D341Med (cell line): ENCODE data around the gene FKRP.

Source experiments
- DNase-seq: peaks from one replicate; pipeline ENCODE4 v3.0.0; 2012; ENCODE audit warnings: low spot score

The FKRP gene

DNA sequence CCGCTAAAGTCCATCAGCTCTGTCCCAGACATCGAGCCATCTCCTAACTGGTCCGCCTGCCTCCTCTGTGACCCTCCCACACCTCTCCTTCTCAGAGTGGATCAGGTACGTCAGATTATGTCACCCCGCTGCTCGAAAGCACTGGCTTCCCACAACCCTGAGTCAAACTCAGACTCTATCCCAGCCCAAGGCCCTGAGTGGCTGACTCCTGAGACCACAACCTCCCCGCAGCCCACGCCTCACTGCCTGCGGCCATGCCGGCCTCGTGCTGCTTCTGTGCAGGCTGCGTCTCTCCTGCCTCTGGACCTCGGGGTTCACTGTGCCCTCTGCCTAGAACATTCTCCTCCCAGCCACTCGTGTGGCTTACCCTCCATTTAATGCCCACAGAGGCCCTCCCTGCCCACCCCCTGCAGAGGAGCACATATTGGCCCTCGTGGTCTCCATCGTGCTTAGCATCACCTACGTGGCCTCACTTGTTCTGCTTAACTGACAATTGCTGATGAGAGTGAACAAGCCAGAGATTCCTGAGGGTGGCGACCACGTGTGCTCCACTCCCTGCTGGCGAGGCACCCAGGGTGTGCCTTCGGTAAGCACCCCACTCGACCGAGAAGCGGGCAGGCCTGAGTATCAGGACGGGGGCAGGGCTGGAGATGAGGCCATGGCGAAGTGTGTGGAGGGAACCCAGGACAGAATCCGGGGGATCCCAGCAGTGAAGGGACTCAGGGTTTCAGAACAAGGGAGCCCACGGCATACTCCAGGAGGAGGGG is 13.5 kb upstream of the FKRP start:
- no peak for DNase-seq

DNA sequence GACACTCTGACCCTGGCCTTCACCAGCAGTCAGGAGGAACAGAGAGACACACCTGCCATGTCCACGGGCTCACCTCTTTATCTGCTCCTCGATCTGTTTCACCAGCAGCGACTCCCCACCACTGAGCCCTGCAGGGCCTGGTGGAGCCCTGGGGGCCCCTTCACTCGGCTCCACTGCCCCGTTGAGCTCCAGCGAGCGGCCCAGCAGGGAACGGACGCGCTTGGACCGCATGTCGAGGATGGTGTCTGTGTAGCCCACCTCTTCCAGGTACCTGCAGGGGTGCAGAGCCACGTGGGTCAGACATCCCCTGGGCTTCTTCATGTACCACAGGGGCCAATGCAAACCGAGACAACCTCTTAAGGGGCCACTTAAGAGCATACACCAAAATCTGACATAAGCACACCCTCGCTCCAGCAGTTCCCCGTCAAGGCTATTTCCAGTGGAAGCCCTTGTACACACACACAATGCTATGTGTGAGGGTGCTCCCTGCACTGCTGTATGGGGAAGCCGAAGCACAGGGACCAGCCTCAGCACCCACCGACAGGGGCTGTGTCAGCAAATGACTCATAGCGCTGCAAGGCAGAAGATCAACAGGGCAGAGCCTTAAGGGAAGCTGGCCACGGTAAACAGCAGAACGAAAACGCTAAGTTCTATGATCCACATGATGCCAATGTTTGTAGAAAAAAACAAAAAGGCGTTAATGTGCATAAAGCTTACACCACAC is 12.7 kb upstream of the FKRP start:
- DNase-seq = no peak

DNA sequence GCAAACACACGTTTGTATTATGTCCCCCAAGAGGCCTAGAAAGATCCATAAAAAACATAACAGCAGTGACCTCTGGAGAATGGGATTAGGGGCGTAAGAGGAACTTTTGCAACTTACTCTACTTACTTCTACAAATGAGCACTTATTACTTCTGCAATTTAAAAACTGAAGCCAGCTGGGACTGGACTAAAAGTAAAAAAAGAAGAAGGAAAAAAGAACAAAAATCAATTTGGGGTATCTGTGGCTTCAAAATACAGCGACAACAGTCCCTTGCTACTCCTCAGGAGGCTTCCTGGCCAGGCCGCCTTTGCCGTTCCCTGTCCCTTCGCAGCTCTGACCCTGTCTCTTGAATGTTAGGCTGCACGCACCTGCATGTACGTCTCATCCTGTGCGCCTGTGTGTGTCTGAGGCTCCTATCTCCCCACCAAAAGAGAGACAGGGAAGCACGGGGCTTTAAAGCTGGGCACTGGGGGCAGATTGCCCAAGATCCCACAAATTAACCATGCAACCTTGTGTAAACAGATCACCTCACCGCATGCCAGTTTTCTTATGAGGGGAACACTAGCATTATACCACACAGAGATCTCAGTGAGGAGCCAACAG is 12.1 kb upstream of the FKRP start:
- DNase-seq = no peak

DNA sequence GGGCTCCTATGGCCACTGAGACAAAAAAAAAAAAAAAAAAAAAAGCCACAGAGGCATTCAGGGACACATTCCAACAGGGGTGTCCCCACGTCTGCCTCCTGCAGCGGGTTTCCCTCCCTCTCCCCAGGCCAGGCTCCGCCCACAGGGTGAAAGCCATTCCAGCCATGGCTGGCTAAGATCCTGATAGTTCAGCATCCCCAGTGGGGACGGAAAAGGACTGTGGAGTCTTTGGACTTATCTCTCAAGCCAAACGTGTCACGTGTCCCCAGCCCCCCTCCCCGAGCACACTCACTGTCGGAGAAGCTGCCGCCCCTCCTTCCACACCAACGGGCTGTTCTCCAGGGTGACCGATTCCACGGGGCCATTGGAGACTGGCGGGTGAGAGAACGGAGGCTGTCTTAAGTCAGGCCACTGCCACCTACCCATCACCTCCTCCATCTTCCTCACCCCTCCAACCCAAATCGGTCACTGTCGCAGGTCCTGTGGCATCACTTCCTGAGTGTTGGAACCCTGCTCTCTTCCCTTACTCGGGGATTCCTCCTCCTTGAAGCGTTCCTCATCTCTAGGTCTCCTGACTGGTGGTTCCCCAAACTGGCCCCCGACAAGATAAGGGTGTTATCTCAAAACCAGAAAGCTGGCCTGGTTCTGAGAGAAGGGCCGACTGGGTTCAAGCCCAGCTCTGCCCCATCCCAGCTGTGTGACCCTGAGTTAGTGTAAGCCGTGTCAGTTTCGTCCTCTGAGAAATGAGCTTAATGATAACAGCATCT is 9.1 kb upstream of the FKRP start:
- no peak for DNase-seq

DNA sequence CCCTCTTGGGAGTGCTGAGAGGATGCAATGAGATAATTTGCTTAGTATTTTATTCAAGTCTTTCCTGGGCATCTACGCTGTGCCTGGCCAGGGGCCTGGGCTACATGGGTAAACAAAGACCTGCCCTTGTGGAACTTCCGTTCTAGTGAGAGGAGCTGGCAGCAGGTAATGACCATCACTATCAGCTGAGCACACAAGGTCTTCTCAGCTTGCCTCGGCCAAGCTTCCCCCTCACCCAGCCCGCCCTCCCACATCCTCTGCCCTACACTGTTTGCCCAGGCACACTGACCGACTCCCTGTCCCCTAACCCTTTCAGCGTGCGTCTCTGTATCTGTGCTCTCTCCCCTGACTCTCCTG is 8.6 kb upstream of the FKRP start:
- DNase-seq = no peak

DNA sequence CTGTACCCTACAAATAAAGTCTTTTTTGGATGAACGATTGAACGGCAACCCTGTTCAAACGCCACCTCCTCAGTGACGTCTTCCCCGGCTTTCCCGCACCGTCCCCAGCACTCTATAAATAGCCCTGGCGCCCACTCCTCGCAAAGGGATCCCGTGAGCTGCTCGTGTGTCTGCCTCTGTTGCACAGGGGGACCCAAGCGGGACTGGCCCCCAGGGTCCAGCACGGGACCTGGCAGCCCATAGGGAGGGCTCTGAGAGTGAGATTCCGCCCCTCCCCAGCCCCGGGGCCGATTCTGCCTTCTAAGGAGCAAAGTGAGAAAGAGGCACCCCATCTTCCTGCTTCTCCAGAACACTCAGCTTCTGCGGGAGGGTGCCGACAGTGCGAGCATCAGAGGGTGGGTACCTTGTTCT is 8.1 kb upstream of the FKRP start:
- no peak for DNase-seq

DNA sequence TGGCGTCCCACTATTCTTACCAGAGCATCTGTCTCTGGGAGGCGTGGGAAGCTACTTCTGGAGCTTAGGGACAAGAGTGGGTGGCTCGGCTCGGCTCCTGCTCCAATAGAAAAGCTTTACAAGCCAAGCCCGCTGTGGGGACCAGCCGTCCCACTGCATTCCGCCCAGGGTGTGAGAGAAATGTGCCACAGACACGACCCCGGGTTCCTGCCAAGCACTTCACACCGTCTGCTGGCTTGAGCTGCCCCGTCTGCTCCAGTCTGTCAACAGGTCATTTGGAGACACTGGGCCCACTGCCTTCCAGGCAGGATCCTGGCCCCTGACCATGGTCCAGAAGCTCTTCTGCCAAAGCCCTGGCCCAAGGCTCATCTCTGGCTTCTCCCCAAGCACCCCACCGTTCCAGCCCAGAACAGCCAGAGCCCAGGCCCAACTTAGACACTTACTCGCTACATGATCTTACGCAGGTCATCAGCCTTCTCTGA is 6.5 kb upstream of the FKRP start:
- DNase-seq = no peak

DNA sequence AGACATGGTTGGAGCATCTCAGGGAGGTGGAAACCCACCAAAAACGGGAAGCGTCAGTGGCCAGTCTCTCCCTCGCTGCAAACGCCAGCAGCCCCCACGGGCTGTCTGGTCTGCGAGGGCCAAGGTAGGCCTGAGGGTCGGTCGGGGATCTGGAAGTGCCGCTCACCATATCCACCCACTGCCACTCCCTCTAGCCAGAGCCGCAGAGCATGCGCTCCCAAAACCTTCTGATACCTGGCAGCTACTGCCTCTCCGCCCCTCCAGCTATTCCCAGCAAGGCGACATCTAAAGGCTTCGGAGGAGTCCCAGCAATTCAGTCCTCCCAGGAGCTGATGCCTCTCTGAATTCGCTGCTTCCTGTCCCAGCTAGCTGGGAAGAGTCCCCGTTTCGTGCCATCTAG is 4.4 kb upstream of the FKRP start:
- DNase-seq = no peak

DNA sequence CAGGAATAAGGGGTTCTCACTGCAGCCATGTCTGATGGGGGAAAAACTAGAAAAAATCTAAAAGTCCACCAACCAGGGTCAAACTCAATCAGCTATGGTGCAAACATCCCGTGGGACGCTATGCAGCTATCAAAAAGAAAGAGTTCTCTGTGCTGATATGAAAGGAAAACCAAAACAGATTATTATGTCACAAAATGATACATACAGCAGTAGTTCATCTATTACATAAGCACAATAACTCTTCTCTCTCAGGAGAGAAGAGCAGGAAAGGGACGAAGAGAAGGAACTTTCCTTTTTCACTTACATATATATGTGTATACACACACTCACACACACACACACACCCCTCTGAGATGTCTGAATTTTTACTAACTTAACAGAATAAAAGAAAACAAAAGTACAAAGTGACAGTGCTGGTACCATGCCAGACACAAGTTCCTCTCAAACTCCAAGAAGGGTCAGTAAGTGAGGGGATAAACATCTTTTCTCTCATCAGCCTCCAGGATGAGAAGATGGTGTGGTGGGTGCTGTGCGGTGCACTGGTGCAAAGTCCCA is 2.9 kb upstream of the FKRP start:
- no peak for DNase-seq

DNA sequence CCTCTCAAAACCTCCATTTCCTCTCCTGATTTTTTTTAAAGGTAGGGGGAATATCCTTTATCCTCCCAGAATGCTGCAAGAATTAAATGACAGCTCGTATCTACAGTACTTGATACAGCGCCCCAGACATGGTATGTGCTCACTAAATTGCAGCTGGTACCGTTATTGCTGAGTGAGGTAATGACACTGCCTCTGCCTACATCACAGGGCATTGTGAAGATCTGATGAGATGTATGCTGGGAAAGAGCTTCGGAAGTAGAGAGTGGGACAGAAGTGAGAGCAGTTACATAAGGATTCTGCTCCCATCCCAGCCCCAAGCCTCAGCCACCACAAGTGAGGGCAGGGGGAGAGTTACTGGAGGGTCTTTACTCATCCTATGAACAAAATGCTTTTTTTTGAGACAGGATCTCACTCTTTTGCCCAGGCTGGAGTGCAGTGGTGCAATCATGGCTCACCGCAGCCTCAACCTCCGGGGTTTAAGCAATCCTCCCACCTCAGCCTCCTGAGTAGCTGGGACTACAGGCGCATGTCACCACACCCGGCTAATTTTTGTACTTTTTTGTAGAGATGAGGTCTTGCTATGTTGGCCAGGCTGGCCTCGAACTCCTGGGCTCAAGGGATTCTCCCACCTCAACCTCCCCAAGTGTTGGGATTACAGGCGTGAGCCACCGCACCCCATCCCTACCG is 1.7 kb upstream of the FKRP start:
- DNase-seq = no peak

DNA sequence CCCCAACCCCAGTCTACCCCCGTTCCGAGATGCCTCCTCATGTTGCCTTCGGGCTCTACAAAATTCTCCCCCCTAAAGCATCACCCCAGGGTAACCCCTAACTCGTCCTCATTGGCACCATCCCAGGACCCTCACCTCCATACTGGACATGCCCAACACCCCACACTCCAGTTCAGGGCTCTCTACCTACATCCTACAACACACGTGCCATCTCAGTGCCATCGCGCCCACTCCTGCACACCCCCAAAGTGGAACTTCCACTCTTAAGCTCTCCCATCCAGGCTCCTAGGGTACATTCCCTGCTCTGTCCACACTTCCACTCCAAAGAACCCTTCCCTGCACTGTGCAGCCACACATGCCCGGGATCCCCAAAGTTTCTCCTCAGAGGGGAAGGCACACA is 827 bp upstream of the FKRP start:
- DNase-seq = no peak

DNA sequence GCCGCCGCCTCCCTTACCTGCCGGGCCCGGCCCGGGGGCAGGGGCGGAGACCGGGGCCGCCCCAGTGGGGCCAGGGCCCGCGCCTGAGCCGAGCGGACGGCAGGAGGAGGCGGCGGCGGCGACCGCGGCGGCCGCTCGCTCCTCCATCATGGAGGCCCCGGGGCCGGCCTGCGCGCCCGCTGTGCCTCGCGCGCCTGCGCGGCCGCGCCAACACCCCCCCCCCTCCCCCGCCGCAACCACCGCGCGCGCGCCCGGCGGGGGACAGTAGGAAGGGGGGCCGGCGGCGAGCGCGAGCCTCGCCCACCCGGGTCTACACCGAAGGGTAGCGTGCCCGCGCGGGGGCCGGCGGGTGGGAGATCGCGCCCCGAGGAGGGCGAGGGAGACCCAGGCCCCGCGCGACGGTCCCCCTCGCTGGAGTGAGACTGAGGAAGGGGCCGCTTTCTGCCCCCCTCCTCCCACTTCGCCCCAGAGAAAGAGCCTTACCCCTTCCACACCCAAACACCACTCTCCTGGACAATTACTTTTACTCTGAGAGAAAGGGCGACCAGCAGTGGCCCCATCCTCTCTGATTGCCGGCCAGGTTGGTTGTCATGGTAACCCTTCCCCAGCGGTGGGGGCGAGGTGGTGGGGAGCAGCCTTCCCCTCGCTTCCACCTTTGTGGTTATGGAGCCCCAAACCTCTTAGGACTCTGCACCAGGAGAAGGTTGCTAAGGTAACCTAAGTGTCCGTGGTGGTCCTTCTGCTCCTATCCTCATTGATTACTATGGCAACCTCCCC is 612 bp downstream of the FKRP start, which contains the start of gene STRN4:
Gene STRN4, minus strand, starts transcription at position 170 of the 777 bp plus-strand sequence. Its CDS starts 20 bp downstream, at position 150.
- DNase-seq = peak; percentile 98

DNA sequence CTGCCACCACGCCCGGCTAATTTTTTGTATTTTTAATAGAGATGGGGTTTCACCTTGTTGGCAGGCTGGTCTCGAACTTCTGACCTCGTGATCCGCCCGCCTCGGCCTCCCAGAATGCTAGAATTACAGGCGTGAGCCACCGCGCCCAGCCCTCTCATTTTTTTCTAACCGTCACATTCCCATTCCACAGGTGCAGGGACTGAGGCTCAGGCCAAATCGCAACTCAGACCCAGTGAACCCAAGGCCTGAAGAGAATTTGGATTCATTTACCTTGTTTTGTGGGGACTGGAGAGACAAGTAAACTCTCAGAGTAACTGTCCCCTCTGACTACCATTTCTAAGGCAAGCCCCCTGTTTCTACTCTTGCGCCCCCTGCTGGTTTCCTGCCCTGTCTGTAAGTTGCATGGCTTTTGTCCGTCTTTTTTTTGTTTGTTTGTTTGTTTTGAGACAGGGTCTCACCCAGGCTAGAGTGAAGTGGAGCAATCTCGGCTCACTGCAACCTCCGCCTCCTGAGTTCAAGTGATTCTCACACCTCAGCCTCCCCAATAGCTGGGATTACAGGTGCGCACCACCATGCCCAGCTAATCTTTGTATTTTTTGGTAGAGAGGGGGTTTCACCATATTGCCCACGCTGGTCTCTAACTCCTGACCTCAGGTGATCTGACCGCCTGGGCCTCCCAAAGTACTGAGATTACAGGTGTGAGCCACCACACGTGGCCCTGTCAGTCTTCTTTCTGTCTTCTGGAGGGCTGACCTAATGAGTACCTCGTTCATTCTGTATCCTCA is 2.7 kb downstream of the FKRP start:
- peak; percentile 66 for DNase-seq

DNA sequence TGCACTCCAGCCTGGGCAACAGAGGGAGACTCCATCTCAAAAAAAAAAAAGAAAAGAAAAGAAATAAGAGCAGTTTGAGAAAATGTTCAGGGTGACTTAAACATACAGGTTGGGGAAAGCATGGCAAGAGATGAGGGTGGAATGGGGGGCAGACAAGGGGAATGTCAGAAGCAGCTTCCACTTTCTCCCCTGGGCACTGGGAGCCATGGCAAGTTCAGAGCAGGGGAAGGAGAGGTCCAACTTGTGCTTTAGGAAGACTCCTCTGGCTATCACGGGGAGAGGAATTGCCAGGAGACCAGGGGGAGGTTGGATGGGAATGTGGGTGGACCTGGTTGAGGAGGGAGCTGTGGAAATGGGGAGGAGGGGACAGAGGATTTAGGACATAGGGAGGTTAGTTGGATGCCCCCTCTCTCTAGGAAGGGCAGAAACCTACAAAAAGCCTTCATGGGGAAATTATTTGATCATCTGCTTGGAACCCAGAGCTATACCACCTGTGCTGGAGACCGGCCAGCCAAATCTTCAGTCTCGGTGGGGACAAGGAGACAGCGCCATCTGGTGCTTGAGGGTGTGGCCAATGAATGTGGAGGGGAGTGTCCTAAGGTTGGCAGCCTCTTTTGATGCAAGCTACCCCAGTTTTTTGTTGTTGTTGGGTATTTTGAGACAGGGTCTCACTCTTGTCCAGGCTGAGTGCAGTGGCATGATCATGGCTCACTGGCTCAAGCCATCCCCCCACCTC is 7.7 kb downstream of the FKRP start:
- DNase-seq = peak; percentile 83

DNA sequence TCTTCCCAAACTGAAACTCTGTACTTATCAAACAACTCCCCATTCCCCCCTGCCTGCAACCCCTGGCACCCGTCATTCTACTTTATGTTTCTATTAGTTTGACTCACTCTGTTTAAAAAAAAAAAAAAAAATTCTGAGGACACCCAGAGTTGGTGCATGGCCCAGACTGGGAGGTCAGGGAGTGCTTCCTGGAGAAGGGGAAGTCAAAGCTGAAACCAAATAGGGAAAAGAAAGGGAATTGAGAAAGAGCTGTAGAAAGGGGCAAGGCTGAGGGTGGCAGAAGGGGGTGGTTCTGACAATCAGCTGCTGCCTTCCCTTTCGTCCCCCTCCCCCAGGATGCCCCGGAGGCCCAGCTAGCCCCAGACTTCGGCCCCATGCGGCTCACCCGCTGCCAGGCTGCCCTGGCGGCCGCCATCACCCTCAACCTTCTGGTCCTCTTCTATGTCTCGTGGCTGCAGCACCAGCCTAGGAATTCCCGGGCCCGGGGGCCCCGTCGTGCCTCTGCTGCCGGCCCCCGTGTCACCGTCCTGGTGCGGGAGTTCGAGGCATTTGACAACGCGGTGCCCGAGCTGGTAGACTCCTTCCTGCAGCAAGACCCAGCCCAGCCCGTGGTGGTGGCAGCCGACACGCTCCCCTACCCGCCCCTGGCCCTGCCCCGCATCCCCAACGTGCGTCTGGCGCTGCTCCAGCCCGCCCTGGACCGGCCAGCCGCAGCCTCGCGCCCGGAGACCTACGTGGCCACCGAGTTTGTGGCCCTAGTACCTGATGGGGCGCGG is 9.4 kb downstream of the FKRP start:
- no peak for DNase-seq

DNA sequence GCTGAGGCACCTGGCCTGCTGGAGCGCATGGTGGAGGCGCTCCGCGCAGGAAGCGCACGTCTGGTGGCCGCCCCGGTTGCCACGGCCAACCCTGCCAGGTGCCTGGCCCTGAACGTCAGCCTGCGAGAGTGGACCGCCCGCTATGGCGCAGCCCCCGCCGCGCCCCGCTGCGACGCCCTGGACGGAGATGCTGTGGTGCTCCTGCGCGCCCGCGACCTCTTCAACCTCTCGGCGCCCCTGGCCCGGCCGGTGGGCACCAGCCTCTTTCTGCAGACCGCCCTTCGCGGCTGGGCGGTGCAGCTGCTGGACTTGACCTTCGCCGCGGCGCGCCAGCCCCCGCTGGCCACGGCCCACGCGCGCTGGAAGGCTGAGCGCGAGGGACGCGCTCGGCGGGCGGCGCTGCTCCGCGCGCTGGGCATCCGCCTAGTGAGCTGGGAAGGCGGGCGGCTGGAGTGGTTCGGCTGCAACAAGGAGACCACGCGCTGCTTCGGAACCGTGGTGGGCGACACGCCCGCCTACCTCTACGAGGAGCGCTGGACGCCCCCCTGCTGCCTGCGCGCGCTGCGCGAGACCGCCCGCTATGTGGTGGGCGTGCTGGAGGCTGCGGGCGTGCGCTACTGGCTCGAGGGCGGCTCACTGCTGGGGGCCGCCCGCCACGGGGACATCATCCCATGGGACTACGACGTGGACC is 10.1 kb downstream of the FKRP start:
- peak; percentile 30 for DNase-seq

DNA sequence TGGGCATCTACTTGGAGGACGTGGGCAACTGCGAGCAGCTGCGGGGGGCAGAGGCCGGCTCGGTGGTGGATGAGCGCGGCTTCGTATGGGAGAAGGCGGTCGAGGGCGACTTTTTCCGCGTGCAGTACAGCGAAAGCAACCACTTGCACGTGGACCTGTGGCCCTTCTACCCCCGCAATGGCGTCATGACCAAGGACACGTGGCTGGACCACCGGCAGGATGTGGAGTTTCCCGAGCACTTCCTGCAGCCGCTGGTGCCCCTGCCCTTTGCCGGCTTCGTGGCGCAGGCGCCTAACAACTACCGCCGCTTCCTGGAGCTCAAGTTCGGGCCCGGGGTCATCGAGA is 10.7 kb downstream of the FKRP start:
- DNase-seq = peak; percentile 20

DNA sequence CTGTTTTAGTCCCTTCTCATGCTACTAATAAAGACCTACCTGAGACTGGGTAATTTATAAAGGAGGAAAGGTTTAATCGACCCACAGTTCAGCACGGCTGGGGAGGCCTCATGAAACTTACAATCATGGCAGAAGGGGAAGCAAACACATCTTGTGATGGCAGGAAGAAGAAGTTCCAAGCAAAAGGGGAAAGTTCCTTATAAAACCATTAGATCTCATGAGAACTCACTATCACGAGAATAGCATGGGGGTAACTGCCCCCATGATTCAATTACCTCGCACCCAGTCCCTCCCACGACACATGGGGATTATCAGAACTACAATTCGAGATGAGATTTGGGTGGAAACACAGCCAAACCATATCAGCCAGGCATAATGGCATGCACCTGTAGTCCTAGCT is 13.3 kb downstream of the FKRP start:
- DNase-seq = no peak
